ENCODE data around the gene CLEC4G.
A peak's percentile ranks its signal among the peaks of the same experiment; 100 is the strongest.
"Not testable (repeated sequence)": the region's sequence is repeated elsewhere in the genome, so short reads cannot be mapped to it uniquely, and the experiment has no call there.

The CLEC4G gene, protein sequence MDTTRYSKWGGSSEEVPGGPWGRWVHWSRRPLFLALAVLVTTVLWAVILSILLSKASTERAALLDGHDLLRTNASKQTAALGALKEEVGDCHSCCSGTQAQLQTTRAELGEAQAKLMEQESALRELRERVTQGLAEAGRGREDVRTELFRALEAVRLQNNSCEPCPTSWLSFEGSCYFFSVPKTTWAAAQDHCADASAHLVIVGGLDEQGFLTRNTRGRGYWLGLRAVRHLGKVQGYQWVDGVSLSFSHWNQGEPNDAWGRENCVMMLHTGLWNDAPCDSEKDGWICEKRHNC

DNA sequence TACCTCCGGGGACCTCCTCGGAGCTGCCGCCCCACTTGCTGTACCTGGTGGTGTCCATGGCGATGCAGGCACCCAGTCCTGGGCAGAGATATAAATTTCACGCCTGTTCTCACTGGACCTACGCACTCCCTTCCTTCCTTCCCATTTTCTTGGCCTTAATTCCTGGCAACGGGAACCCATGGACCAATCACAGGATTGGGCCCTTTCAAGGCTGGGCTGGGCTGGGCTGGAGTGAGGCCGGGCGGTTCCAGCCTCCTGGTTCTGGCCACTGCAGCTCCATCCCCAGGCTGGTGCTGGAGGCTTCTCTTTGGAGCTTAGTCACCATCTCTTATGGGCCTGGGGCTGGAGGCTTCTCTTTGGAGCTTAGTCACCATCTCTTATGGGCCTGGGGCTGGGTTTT, at the start of gene CLEC4G:
Gene CLEC4G, minus strand, starts transcription at position 66 of the 400 bp plus-strand sequence. Its CDS starts 8 bp downstream, at position 58.
- DNase-seq: no peak

DNA sequence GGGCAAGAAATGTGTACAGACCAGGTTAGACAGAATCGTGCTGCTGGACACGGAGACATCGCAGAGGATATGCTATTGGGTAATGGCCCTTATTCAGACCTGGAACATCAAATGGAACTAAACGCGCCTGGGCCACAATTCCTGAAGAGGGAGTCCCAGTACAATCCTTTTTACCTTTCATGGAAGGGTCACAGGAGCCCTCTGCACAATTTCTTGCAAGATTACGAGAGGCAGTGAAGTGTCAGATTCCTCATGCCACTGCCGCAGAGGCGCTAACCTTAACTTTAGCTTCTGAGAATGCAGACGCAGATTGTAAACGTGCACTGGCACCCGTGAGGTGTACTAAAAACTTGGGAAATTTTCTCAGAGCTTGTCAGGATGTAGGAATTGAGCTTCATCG, 49.2 kb upstream of the CLEC4G start:
- no peak for DNase-seq

- DNase-seq: no peak
Measured at GRCh38 chr19:7779631-7780486, 47.9 kb upstream of the CLEC4G start.

DNA sequence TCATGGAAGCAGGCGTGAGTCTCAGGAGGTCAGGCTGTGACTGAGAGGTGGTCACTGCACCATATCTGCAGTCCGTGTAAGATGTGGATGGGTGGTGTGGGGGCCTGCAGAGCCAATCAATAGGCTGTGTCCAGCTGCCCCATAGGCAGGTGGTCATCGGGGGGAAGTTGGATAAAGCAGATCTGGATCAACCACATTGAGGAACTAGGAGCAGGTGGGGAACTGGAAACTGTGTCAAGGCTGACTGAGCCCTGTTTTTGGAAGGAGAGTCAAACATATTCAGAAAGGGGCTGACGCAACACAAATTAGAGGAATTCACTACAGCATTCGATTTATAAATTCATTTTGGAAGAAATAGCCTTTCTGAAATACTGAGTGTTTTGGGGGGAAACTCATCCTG, 46.2 kb upstream of the CLEC4G start:
- no peak for DNase-seq

DNA sequence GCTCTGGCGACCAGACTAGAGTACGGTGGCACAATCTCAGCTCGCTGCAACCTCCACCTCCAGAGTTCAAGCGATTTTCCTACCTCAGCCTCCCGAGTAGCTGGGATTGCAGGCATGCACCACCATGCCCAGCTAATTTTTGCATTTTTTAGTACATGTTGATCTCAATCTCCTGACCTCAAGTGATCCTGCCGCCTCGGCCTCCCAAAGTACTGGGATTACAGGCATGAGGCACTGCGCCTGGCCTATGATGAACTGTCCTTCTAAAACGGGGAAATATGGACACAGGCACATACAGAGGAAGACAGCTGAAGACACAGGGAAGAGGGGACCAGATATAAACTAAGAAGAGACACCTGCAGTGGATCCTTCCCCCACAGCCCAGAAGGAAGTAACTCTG, 43.9 kb upstream of the CLEC4G start:
- no peak for DNase-seq

- no peak for DNase-seq
Measured at GRCh38 chr19:7773841-7774240, 41.9 kb upstream of the CLEC4G start.

GRCh38 chr19:7772752-7773291, 40.9 kb upstream of the CLEC4G start:
- no peak for DNase-seq

DNA sequence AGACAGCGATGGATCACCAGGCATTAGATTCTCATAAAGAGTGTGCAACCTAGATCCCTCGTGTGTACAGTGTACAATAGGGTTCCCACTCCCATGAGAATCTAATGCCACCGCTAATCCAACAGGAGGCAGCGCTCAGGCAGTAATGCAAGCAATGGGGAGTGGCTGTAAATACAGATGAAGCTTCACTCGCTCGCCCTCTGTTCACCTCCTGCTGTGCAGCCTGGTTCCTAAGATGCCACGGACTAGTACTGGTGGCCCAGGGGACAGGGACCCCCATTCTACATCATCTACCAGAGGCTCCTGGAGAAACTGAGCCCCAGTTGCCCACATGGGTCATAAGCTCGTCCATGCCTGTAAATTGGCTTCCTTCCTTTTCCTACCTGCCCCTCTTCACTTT, 39.2 kb upstream of the CLEC4G start:
- DNase-seq: no peak

GRCh38 chr19:7769171-7769570, 37.3 kb upstream of the CLEC4G start:
- DNase-seq: no peak

- DNase-seq: no peak
Measured at GRCh38 chr19:7767487-7767886, 35.6 kb upstream of the CLEC4G start.

GRCh38 chr19:7766535-7766934, 34.6 kb upstream of the CLEC4G start:
- DNase-seq: no peak

- not testable (repeated sequence) for DNase-seq
Measured at GRCh38 chr19:7765043-7765442, 33.1 kb upstream of the CLEC4G start.

DNA sequence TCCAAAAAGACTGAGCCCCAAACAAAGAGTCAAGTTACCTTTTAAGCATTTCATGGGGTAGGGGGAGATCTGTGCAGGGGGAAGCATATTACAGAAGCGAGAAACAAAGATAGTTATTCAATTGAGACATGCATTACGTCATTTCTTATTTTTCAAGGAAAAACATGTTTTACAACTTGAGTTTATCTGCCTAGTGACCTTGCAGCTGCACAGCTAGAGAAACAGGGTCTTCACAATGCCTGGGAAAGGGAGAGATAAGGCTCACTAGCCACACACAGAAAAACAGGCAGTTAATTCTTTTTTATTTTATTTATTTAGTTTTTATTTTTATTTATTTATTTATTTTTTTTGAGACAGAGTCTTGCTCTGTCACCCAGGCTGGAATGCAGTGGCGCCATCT, 32.2 kb upstream of the CLEC4G start:
- DNase-seq: not testable (repeated sequence)

DNA sequence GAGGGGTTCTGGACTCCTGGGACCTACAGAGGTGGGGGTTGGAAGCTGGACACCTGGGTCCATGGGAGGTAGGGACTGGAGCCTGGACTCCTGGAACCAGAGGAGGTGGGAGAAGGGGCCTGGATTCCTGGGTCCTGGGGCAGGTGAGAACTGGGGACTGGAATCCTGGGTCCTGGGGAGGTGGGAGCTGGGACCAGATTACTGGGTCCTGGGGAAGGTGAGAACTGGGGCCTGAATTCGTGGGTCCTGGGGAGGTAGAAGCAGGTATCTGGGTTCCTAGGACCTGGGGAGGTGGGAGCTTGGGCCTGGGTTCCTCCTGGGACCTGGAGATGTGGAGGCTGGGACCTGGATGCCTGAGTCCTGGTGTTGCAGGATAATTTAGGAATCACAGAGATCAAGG, 31.8 kb upstream of the CLEC4G start:
- no peak for DNase-seq

DNA sequence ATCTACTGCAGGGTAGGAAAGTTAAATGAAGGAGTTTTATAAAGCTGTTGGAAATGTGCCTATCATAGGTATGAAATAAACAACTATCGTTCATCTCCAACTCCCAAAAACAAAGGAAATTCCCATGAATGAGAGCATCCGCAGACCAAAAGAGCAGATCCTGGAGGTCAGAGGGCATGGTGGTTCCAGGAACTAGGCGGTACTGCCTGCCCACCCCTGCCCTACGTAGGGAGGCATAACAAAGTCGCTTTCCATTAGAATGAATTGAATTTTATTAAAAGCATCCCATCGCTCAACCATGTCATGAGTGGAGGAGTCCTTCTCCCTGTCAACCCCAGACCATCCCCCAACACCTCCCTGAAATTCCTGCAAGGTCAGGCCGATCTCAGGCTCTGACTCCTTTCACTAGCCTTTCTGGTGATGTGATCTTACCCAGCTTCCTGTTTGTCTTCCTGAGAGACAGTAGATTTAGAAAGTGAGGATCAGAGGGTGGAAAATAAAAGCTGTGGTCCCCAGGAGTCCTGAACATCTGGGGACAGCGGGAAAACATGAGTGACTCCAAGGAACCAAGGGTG, 30.9 kb upstream of the CLEC4G start, which contains the start of gene CLEC4M:
Gene CLEC4M, plus strand, starts transcription at position 525 of the 575 bp plus-strand sequence. Its CDS starts 24 bp downstream, at position 549.
- DNase-seq: no peak

DNA sequence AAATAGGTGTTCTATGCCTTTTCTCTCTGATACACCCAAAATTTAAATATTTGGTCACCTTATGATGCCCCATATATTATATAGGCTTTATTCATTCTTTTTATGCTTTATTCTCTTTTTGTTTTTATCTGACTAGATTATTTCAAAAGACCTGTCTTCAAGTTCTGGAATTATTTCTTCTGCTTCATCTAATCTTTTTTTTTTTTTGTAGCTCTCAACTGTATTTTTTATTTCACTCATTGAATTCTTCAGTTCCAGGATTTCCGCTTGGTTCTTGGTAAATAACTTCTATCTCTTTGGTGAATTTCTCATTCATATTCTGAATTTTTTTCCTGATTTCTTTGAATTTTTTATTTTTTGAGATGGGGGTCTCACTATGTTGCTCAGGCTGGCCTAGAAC, 27.2 kb upstream of the CLEC4G start:
- DNase-seq: no peak

DNA sequence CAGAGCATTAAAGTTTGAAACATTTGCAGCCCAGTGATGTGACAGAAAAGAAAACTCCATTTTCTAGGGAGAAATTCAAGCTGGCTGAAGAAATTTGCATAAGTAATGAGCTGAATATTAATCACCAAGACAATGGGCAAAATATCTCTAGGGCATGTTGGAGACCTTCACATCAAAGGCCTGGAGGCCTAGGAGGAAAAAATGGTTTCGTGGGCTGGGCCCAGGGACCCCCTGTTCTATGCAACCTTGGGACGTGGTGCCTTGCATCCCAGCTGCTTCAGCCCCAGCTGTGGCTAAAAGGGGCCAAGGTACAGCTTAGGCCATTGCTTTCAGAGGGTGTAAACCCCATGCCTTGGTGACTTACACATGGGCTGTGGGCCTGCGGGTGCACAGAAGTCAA, 25.4 kb upstream of the CLEC4G start:
- DNase-seq: no peak

- DNase-seq: no peak
Measured at GRCh38 chr19:7756258-7756657, 24.3 kb upstream of the CLEC4G start.

DNA sequence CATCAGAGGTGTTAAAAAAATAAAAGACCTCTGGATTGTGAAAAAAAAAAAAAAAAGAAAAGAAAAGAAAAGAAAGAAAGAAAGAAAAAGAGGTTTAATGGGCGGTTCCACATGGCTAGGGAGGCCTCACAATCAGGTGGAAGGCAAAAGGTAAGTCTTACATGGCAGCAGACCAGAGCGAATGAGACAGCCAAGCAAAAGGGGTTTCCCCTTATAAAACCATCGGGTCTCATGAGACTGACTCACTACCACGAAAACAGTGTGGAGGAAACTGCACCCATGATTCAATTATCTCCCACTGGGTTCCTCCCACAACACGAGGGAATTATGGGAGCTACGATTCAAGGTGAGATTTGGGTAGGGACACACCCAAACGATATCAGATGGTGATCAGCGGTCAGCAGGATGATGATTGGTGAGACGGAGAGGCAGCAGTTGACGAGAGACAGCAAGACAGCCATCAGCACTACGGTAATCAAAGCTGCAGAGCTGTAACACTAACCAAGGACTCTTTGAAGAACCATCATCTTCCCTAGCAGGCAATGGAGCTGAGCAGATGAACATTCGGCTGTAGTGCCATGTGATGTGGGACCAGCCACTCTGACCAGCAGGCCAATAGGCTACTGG, 19.4 kb upstream of the CLEC4G start:
- no peak for DNase-seq

DNA sequence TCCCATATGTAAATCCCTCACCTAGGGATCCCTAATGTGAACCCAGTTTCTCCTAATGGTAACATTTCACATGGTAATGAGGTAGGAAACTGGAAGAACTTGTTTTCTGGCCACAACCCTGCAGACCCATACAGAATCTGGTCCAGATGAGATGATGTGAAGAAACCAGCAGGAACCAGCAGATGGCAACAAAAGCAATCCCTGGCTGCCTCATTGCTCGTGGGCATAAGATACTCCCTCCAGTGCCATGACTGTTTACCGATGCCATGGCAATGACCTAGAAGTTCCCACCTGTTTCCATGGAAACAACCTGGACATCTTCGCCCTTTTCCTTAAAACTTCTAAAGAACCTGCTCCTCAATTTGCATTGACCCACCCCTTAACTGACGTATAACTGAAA, 16.8 kb upstream of the CLEC4G start:
- DNase-seq: peak in 2 of 3 experiments; percentile 28 to 58

DNA sequence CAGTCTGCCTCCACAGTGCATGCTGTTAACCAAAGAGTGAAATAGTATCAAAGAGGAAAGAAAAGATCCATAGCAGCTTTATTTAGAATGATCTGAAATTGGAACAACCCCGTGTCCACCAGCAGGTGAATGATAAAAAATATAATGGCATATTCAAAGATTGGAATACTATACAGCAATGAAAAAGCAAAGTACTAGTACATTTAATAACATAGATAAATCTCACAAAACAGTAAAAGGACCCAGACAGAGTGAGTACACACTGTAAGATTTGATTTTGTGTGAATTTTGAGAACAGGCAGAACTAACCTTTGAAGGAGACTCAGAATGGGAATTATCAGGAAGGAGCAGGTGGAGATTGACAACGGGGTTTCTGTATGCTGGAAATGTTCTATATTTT, 16.3 kb upstream of the CLEC4G start:
- DNase-seq: no peak

GRCh38 chr19:7746903-7747884, 15.3 kb upstream of the CLEC4G start, which contains the start of gene CD209:
Gene CD209, minus strand, starts transcription at chr19:7747534. Its CDS starts 23 bp downstream, at chr19:7747511.
- DNase-seq: no peak
